Astrocyte of the cerebellum (primary cell): ENCODE results near the gene PTPRA.

ENCODE experiments used
- DNase-seq: peaks from one replicate; pipeline ENCODE4 v3.0.0-alpha.2; 2011; ENCODE audit warnings: low read depth
- H3K4me3 ChIP-seq: 2 replicates; pipeline ENCODE4 v1.5.1; 2011; ENCODE audit warnings: mild to moderate bottlenecking, low read depth, low read length, moderate library complexity
- in situ Hi-C: cut with HindIII; loops from 2 replicates; pipeline ENCODE4 v1.10.0; 2017; ENCODE audit warnings: low sequenced_read_pairs
- TF ChIP-seq, protein P1 (sequence below): IDR thresholded peaks from 2 replicates; pipeline ENCODE4 v1.5.1; 2012; ENCODE audit warnings: low read length, low read depth, moderate library complexity, mild to moderate bottlenecking; ENCODE audit errors: missing control alignments

The PTPRA gene

DNA sequence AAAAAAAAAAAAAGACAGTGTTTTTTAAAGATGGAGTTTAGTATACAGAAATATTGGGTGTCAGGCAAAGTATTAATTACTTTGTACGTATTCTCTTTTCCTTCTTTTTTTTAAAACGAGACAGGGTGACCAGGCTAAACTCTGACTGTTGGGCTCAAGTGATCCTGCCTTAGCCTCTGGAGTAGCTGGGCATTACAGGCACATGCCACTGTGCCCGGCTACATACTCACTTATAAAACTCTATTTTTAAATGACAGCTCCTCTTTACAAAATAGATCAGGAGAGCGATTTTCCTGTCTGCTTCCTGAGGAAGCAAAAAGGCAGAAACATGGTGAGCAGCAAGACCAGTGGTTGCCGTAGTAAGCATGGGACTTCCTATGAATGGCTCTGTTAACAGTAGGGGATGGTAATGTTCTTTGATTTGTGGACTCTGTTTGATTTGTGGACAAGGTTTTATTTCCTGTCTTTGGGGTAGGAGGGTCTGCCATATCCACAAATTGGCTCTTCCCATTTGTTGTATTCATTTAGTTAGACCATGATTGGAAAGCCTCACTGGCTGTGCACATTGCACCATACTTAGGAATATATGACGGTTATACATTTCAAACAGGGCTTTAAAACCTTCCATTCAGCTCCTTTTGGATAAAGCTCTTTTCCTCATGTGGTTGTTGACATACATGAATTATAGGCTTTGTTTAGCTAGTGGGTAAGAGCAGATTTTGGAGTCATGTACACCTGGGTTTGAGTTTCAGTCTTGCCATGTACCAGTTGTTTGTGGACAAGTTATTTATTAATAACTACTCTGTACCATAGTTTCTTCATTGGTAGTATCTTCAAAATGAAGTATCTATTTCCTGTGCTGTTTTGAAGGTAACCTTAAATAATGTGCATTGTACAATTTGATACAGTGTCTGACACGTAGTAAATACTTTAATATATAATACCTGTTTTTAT, 45.1 kb downstream of the PTPRA start:
- in situ Hi-C loops, result no loop called here
- TF ChIP-seq, protein P1, sequence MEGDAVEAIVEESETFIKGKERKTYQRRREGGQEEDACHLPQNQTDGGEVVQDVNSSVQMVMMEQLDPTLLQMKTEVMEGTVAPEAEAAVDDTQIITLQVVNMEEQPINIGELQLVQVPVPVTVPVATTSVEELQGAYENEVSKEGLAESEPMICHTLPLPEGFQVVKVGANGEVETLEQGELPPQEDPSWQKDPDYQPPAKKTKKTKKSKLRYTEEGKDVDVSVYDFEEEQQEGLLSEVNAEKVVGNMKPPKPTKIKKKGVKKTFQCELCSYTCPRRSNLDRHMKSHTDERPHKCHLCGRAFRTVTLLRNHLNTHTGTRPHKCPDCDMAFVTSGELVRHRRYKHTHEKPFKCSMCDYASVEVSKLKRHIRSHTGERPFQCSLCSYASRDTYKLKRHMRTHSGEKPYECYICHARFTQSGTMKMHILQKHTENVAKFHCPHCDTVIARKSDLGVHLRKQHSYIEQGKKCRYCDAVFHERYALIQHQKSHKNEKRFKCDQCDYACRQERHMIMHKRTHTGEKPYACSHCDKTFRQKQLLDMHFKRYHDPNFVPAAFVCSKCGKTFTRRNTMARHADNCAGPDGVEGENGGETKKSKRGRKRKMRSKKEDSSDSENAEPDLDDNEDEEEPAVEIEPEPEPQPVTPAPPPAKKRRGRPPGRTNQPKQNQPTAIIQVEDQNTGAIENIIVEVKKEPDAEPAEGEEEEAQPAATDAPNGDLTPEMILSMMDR, result no peak
- no peak overlapping the region for H3K4me3 ChIP-seq
- no peak for DNase-seq

DNA sequence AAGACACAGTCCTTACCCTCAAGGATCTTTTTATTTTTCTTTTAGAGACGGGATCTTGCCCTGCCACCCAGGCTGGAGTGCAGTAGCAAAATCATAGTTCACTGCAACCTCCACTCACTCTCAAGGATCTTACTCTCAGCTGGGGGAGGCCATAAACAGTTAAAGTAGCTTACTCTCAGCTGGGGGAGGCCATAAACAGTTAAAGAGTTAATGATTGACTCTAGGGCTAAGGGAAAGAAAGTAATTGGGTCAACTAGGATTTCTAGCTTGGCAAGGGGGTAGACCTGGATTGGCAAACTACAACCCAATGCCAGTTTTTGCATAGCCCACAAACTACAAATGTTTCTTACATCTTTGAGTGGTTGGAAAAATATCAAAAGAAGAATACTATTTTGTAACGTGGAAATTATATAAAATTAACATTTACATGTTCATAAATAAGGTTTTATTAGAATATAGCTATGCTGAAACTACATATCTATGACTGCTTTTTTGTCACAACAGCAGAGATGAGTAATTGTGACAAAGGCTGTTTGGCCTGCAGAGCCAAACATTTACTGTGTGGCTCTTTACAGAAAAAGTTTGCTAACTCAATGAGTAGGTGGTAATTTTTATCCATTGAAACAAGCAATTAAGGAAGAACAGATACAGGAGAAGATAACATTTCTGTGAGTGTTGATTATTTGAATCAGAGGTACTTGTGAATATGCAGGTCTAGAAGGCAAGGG, 46.4 kb downstream of the PTPRA start:
- TF ChIP-seq, protein P1, result no peak
- H3K4me3 ChIP-seq, result no peak overlapping the region
- in situ Hi-C loops, result no loop called here
- DNase-seq, result no peak

DNA sequence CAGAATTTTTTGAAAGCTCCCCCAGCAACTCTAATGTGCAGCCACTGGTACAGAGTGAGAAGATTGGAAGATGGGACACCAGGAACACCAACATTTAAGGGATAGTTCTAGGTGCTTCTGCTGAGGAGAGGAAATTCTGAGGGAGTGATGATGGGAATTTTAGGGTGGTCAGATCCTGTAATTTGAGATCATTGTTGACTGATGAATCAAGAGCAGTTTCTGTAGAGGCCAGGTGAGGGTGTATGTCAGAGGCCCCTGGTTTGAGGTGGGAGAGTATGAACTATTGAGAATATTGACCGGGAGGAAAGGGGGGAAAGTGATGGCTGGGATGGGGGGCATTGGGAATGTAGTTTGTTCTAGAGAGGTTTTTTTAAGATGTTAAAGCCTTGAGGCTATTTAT, 47.2 kb downstream of the PTPRA start:
- in situ Hi-C loops, result no loop called here
- TF ChIP-seq, protein P1, result no peak
- DNase-seq, result no peak
- H3K4me3 ChIP-seq, result no peak overlapping the region

DNA sequence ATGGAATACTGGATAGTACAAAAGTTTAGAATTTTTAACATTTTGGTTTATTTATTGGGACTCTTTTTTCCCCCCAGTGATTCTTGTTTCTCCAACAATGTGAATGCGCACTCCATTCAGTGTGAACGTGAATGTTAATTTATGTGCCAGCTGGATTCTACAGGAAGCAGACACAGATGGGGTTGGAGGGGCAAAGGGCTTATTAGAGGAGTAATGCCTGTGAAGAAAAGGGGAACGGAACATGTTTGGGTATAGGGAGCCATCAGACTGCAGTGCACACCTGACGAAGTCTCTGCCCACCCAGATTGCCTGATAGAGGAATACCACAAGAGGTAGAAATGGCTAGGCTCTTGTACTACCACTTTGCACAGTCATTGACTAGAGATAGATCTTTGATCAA, 48.2 kb downstream of the PTPRA start:
- DNase-seq, result no peak
- H3K4me3 ChIP-seq, result no peak overlapping the region
- in situ Hi-C loops, result no loop called here
- TF ChIP-seq, protein P1, result no peak

DNA sequence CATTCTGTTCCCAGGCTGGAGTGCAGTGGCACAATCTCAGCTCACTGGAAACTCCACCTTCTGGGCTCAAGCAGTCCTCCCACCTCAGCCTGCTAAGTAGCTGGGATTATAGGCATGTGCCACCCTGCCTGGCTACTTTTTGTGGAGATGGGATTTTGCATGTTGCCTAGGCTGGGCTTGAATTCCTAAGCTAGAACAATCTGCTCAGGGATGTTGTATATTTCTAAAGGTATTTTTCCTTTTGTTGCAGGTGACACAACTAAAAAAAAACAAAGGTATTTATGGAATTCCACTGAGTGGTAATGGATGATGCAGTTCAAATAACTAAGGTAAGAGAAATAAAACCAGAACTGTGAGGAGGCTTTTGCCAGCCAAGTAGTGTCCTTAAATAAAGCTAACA, 49.7 kb downstream of the PTPRA start:
- TF ChIP-seq, protein P1, result no peak
- in situ Hi-C loops, result no loop called here
- no peak for DNase-seq

DNA sequence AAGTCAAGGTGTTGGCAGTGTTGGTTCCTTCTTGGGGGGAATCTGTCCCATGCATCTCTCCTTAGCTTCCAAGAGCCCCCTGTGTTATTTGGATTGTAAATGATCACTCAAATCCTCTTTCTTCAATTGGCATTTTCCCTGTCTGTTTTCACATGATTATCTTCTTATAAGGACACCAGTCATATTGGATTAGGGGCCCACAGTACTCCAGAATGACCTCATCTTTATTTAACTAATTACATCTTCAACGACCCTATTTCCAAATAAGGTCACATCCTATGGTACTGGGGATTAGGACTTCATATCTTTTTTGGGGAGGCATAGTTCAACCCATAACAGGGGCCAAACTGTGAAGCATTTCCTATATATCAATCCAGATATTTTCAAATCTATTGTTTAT, 57.3 kb downstream of the PTPRA start:
- in situ Hi-C loops, result no loop called here
- TF ChIP-seq, protein P1, result no peak
- no peak for DNase-seq
- H3K4me3 ChIP-seq, result no peak overlapping the region

More for the DNA sequence above, 49.7 kb downstream of the PTPRA start:
- no peak overlapping the region for H3K4me3 ChIP-seq
